Vagina (tissue), 2 donors: ENCODE measurements around the gene NOTCH2NLA.
"Not testable (repeated sequence)": the region's sequence is repeated elsewhere in the genome, so short reads cannot be mapped to it uniquely, and the experiment has no call there.

Experiments used
- CTCF ChIP-seq, 3 experiments: fragments of 450-650 bp in 2 of 3; fragments of 200-600 bp in 1 of 3; sonication (generic) in 1 of 3; IDR thresholded peaks; one replicate each; pipeline ENCODE4 v1.5.1; 2017 to 2019; ENCODE audit warnings: antibody characterized with exemption in 3 of 3, mild to moderate bottlenecking in 2 of 3, moderate library complexity in 2 of 3
- POLR2A ChIP-seq, 2 donors: fragments of 450-650 bp; IDR thresholded peaks; one replicate each; pipeline ENCODE4 v1.6.1; 2017; ENCODE audit warnings: antibody characterized with exemption in 2 of 2, mild to moderate bottlenecking in 2 of 2, moderate library complexity in 2 of 2

GRCh38 chr1:146274083-146274482 is 45.3 kb upstream of the NOTCH2NLA start:
- TF ChIP-seq POLR2A, CTCF (IDR thresholded peaks at IDR 0.05): not testable (repeated sequence)
